Activated T-cell treated with anti-CD3 and anti-CD28 coated beads, Interleukin-2, amount 50 U/mL, for 24 hours (primary cell): ENCODE results near the gene CPNE5.
A peak's percentile ranks its signal among the peaks of the same experiment; 100 is the strongest.

ENCODE experiments used
- DNase-seq: peaks from one replicate; pipeline ENCODE4 v3.0.0-alpha.2; 2020
- H3K27ac Mint-ChIP-seq: 2 replicates; pipeline ENCODE4 v1.8.0; 2020; ENCODE audit warnings: mild to moderate bottlenecking, mixed read lengths
- H3K27me3 Mint-ChIP-seq: 2 replicates; pipeline ENCODE4 v1.8.0; 2020; ENCODE audit warnings: mixed read lengths
- H3K36me3 Mint-ChIP-seq: 2 replicates; pipeline ENCODE4 v1.8.0; 2020; ENCODE audit warnings: low read depth, mixed read lengths
- H3K4me1 Mint-ChIP-seq: 2 replicates; pipeline ENCODE4 v1.8.0; 2020; ENCODE audit warnings: low read depth, mixed read lengths
- H3K4me3 Mint-ChIP-seq: 2 replicates; pipeline ENCODE4 v1.8.0; 2020; ENCODE audit warnings: mild to moderate bottlenecking, moderate library complexity, mixed read lengths
- H3K9me3 Mint-ChIP-seq: 2 replicates; pipeline ENCODE4 v1.8.0; 2020; ENCODE audit warnings: mixed read lengths

CPNE5 gene

DNA sequence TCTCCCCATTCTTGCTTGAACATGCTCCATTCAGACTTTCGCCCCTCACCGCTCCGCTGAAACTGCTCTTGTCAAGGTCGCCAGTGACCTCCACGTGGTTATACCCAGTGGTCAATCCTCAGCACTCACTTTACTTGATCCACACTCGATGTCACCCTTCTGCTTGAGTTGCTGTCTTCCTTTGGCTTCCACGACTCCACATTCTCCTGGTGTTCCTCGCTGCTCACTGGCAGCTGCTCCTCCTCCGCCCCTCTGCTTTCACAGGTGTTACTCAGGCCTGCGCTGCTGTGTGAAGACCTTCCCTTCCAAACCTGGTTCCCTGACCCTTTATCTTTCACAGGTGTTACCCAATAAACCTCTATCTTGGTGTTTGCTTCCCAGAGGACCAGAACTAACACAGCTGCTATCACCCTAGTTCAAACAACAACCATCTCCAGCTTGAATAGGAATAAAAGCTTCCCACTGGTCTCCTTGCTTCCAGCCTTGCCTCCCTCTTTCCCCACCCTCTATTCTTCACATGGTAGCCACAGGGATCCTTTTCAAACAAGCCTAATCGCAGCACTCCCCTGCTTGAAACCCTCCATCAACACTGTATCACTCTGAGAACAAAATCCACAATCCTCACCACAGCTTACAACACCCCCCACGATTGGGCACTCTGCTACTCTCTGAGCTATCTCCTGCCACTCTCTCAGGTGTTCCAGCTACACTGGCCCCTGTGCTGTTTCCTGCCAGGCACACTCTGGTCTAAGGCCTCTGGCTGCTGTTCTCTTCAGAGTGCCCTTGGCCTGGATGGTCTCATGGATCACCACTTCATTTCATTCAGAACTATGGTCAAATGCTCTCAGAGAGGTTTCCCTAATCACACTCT lies 24.7 kb upstream of the CPNE5 start:
- Mint-ChIP-seq H3K36me3 (peaks cover 88% of the 10 kb centered on the region), H3K27ac (no peak overlapping the region), H3K27me3 (no peaks in the 10 kb centered on the region), H3K9me3 (no peaks in the 10 kb centered on the region), H3K4me1 (peaks cover 63% of the 10 kb centered on the region), H3K4me3 (no peak overlapping the region)
- DNase-seq, result no peak

DNA sequence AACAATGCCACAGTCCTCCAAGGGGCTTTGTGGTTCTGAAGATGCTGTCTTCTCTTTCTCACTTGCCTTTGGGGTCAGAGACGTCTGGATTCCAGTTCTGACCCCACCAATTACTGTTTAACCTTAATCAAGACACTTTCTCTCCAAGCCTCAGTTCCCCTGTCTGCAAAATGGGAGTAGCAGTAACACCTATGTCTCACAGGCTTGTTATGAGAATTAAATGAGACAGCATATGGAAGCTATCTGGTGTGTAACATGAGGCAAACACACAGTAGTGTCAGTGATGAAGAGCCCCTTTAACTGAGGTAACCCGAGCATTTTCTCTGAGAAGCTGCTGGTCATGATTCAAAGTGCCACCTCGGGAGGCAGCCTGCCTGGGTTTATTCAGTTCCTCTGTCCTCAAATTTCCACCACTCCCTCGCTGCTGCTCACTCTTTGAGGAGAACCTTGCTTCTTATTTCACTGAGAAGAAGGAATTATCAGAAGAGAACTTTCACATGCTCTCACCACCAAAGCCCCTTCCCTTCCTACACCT lies 23.7 kb upstream of the CPNE5 start:
- Mint-ChIP-seq H3K4me3 (no peak overlapping the region), H3K36me3 (peaks cover 88% of the 10 kb centered on the region), H3K27me3 (no peaks in the 10 kb centered on the region), H3K4me1 (peaks cover 59% of the 10 kb centered on the region), H3K9me3 (no peaks in the 10 kb centered on the region), H3K27ac (peak overlapping the region; percentile 54)
- no peak for DNase-seq

DNA sequence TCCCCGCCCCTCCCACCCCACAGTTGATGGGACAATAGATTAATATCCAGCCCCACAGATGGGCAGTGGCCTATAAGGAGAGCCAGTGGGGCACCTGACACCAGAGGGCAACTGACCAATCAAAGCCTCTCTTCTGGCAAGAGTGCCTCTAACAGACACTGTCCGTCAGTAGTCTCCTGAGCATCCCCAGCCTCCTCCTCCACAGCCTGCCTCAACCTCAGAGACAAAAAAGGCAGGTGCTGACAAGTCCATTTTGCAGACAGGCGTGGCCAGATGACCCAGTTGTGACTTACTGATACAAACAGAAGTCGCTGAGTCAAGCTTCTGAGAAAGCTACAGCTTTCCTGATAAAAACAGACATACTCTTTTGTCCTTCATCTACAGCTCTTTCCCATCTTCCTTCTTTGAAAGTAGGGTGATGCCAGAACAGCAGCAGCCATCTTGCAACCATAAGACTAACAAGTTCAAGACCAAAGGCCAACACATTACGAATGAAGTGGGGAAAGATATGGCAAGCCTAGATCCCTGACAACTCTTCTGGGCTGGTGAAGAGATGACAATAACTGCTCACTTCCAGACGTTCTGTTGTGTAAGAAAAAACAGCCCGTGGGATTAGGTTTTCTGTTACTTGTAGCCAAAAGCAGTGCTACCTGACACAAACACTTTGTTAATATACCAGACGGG lies 23.1 kb upstream of the CPNE5 start:
- H3K27me3 Mint-ChIP-seq, result no peaks in the 10 kb centered on the region
- H3K9me3 Mint-ChIP-seq, result no peaks in the 10 kb centered on the region
- H3K4me3 Mint-ChIP-seq, result no peak overlapping the region
- DNase-seq, result no peak
- peaks cover 53% of the 10 kb centered on the region for H3K4me1 Mint-ChIP-seq
- H3K27ac Mint-ChIP-seq, result peak overlapping the region; percentile 41
- peaks cover 85% of the 10 kb centered on the region for H3K36me3 Mint-ChIP-seq

DNA sequence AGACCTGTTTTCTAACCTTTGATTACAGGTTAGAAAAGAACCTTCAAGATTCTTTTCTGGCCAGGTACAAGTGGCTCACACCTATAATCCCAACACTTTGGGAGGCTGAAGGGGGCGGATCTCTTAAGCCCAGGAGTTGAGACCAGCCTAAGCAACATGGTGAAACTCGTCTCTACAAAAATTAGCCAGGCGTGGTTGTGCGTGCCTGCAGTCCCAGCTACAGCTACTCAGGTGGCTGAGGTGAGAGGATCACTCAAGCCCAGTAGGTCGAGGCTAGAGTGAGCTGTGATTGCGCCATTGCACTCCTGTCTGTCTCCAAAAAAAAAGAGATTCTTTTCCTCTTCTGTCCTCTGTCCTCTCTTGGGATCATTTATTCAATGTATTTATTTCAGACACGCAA lies 20.9 kb upstream of the CPNE5 start:
- H3K9me3 Mint-ChIP-seq, result no peaks in the 10 kb centered on the region
- no peak overlapping the region for H3K27ac Mint-ChIP-seq
- H3K36me3 Mint-ChIP-seq, result peaks cover 85% of the 10 kb centered on the region

DNA sequence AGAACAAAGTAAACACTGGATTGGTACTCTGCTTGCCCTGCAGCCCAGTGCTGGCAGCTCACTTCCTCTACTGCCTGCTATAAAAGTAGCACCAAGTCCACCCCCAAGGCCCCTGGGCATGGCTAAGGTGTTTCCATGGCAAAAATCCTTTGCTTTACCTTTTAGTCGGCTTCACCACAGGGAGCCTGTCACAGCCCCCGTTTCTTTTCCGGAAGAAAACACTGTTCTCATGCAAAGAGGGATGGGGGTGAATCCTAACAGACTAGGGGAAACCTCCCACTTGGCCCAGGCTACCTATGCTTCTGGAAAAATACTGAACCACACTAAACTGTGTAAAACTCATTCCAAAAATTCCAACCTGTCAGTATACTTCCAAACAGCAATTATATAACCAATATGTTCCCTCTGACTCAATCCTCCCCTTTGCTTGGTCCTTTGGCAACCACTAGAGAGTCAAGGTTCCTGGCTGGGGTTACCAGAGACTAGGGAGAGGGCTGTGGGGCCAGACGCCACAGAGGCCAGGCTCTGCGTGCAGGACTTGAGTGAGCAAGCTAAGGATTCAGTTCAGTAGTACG lies 19.2 kb upstream of the CPNE5 start:
- H3K4me3 Mint-ChIP-seq, result no peak overlapping the region
- H3K9me3 Mint-ChIP-seq, result no peaks in the 10 kb centered on the region
- no peak for DNase-seq
- H3K36me3 Mint-ChIP-seq, result peaks cover 85% of the 10 kb centered on the region
- no peaks in the 10 kb centered on the region for H3K27me3 Mint-ChIP-seq
- no peak overlapping the region for H3K27ac Mint-ChIP-seq
- peaks cover 18% of the 10 kb centered on the region for H3K4me1 Mint-ChIP-seq

More for the DNA sequence above, 20.9 kb upstream of the CPNE5 start:
- no peak for DNase-seq
- H3K4me3 Mint-ChIP-seq, result no peak overlapping the region
- H3K4me1 Mint-ChIP-seq, result peaks cover 31% of the 10 kb centered on the region
- H3K27me3 Mint-ChIP-seq, result no peaks in the 10 kb centered on the region

DNA sequence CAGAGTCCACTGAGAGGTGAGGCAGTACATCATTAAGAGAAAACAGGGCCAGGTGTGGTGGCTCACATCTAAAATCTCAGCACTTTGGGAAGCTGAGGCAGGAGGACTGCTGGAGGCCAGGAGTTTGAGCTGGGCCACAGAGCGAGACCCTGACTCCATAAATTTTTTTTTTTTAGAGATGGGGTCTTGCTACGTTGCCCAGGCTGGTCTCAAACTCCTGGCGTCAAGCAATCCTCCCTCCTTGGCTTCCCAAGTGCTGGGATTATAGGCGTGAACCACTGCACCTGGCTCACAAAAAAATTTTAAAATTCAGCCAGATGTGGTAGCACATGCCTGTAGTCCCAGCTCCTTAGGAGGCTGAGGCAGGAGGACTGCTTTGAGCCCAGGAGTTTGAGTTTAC lies 18.1 kb upstream of the CPNE5 start:
- no peaks in the 10 kb centered on the region for H3K9me3 Mint-ChIP-seq
- peaks cover 85% of the 10 kb centered on the region for H3K36me3 Mint-ChIP-seq
- H3K4me3 Mint-ChIP-seq, result no peak overlapping the region
- H3K27ac Mint-ChIP-seq, result no peak overlapping the region
- DNase-seq, result no peak
- H3K27me3 Mint-ChIP-seq, result no peaks in the 10 kb centered on the region
- peaks cover 8% of the 10 kb centered on the region for H3K4me1 Mint-ChIP-seq

DNA sequence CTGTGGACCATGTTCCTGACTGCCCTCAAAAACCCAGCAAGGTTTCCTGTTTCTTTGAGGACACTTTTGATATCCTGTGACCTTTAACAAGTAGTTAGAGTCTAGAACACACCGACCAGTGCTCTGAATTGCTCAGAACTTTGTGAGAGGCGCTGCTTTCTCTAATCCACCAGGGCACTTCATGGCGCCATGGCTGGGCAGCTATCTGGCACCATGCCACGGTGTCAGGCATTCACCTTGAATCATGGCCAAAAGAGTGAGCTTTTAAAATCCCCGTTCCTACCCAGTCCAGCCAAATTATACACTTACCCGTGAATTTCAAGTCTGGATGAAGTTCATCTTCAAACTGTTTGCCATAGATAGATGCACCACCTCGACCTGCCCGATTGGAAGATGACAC lies 17.0 kb upstream of the CPNE5 start:
- Mint-ChIP-seq H3K9me3 (no peaks in the 10 kb centered on the region), H3K4me1 (peaks cover 6% of the 10 kb centered on the region), H3K27ac (no peak overlapping the region), H3K27me3 (no peaks in the 10 kb centered on the region), H3K4me3 (no peak overlapping the region), H3K36me3 (peaks cover 88% of the 10 kb centered on the region)
- no peak for DNase-seq

DNA sequence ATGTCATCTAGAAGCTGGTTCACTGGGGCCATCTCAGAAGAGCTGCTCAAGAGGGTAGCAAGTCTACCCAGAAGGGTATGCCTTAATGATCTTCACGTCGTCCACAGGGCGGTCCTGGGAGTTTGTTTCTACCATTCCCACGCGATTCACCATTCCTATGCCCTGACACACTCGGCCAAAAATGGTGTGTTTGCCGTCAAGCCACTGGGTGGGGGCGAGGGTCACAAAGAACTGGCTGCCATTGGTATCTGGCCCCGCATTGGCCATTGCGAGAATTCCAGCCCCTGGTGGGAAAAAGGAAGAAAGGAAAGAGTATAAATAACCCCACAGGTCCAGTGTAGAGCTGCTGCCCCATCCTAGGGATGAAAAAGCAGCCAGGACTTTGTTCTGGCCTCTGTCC lies 16.5 kb upstream of the CPNE5 start:
- no peak for DNase-seq
- Mint-ChIP-seq H3K4me3 (no peak overlapping the region), H3K9me3 (no peaks in the 10 kb centered on the region), H3K27ac (no peak overlapping the region), H3K27me3 (no peaks in the 10 kb centered on the region), H3K4me1 (peaks cover 4% of the 10 kb centered on the region), H3K36me3 (peaks cover 88% of the 10 kb centered on the region)

DNA sequence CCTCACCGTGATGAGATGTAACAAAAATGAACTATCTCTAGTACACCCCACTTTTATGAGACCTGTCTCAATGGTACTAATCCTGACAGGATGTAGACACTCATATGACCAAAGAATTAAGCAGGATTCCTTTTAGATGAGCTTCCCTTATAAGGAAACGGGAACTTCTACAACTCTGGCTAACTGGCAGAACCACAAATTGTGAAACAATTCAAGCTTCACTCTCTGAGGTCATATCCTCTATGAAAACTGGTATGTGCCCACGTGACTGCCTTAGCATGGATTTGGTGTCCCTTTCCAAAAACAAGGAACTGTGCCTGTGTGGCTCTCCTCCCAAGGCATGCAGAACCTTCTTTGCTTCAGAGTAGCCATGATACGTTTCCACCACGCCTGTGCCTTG lies 14.1 kb upstream of the CPNE5 start:
- Mint-ChIP-seq H3K27me3 (no peaks in the 10 kb centered on the region), H3K4me1 (peaks cover 5% of the 10 kb centered on the region), H3K4me3 (no peak overlapping the region), H3K27ac (peak overlapping the region; percentile 17), H3K9me3 (no peaks in the 10 kb centered on the region), H3K36me3 (peaks cover 85% of the 10 kb centered on the region)
- DNase-seq, result no peak

DNA sequence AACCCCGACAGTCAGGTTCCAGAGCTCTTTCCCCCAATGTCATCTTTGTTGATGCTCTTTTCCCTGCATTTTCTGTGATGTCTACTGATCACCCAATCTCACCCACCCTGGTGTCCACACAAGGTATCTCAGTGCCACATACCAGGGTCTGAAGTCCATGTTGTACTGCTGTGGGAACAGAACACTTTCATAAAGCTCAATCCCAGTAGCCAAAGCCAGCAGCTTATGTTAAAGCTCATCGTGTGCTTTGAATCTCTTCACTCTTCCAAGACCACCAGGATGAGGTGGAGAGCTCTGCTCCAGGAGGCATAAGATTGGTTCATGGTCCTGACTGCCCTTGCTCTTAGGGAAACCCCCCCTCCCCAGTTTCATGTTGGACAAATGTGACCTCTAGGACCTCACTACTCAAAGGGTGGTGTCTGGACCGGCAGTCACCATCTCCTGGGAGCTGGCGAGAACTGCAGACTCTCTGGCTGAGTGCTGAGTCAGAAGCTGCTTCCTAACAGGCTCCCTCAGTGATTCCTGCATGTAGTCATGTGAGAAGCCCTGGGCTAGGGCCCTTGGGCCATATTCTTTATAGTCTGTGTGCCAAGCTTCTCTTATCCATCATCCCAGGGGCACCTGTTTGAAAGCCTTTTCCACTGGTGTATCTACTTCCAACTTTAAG lies 13.4 kb upstream of the CPNE5 start:
- Mint-ChIP-seq H3K9me3 (no peaks in the 10 kb centered on the region), H3K36me3 (peaks cover 81% of the 10 kb centered on the region), H3K27me3 (no peaks in the 10 kb centered on the region), H3K4me3 (no peak overlapping the region), H3K4me1 (peaks cover 5% of the 10 kb centered on the region), H3K27ac (no peak overlapping the region)
- DNase-seq, result no peak

DNA sequence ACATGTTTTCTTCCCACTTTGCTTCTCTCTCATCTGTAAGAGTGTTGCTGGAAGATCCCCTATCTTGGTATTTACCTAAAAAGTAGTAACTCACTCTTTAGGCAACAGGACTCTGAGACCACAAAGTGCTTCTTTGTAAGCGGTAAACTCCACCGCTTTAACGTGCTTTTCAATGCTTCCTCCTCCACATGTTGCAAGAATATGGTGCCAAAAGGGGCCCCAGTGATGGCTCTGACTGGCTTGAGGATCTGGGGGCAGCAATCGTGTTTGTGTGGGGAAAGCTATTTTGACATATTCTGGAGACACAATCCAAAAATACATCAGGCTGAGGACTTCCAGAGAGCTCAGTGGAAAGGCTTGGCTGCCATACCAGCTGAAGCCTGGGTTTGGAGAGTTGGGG lies 12.4 kb upstream of the CPNE5 start:
- H3K27ac Mint-ChIP-seq, result no peak overlapping the region
- peaks cover 73% of the 10 kb centered on the region for H3K36me3 Mint-ChIP-seq
- no peak for DNase-seq
- H3K9me3 Mint-ChIP-seq, result no peaks in the 10 kb centered on the region
- peaks cover 5% of the 10 kb centered on the region for H3K4me1 Mint-ChIP-seq
- no peaks in the 10 kb centered on the region for H3K27me3 Mint-ChIP-seq
- H3K4me3 Mint-ChIP-seq, result no peak overlapping the region

DNA sequence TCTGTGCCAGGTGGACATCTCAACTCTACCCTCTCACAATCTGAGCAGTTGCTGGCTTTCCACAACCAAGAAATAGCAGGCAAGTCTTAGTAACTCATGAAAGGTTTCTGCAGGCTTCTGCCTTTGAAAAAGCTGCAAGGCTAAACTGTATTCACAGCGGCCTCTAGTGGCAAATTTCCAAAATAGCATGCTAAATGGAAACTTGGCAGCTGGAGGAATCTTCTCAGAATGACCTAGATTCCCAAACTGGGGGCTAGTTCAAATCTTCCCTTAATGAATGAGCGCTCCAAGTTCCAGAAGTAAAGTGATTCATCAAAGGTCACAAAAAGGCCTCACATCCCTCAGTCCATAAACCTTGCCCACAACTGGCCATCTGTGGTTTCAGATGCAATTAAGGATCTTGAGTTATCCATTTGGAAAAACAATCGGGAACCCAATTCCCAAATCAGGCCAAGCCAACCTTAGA lies 11.9 kb upstream of the CPNE5 start:
- H3K4me3 Mint-ChIP-seq, result no peak overlapping the region
- H3K4me1 Mint-ChIP-seq, result peaks cover 5% of the 10 kb centered on the region
- H3K27me3 Mint-ChIP-seq, result no peaks in the 10 kb centered on the region
- H3K27ac Mint-ChIP-seq, result no peak overlapping the region
- no peak for DNase-seq
- H3K9me3 Mint-ChIP-seq, result no peaks in the 10 kb centered on the region
- peaks cover 68% of the 10 kb centered on the region for H3K36me3 Mint-ChIP-seq

DNA sequence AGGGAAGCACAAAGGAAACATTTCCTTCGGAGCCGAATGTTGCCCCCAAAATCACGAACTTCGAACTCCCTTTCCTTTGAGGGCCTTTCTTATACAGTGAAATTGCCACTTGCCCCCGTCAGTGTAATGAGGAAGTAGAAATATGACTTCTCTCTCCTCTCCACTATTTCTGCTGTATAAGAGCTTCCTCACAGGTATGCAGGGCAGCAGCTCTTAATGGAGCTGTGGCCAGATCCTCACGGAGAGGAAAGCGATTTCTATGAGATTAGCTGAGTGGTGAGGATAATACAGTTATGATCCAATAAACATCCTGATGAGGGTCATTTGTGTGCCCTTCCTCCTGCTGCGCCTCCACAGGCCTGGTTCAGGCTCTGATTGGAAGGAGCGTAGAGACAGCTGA lies 10.8 kb upstream of the CPNE5 start:
- peaks cover 57% of the 10 kb centered on the region for H3K36me3 Mint-ChIP-seq
- H3K27me3 Mint-ChIP-seq, result no peaks in the 10 kb centered on the region
- H3K4me1 Mint-ChIP-seq, result peaks cover 5% of the 10 kb centered on the region
- H3K9me3 Mint-ChIP-seq, result no peaks in the 10 kb centered on the region
- no peak overlapping the region for H3K27ac Mint-ChIP-seq
- H3K4me3 Mint-ChIP-seq, result no peak overlapping the region
- no peak for DNase-seq

DNA sequence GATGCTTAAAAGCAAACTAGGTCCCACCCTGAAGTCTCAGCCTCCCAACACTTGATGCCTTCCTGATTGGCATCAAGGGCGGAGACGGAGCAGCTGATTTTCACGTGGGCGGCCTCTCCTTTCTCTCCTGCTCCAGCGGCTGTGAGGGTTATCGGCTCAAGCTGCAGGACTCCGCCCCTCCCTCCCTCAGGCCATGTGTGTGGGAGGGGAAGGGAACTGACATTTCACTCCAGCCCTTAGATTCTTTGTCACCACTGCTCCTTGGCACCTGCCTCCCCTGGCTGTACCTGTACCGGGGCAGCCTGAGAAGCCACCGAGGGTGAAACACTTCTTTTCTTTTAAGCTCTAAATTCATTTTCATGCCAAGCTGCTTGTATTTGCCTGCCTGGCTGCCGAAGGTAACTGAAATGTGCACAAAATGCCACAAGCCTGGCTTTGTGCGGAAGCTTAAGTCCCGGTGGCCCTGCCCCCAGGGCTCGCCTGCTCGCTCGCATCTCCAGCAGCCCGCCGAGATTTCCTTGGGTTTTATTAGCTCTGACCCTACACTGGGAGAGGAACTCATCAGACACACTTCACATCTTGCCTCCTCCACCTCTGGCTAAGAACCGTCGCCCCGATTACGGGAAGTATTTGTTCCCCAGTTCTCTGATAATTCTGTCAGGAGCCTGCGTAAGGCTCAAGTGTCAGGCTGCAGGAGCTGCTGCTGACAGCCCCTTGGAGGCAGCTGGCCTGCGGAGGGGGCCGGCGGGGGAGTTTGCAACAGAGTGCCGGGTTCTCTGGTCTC lies 9.6 kb upstream of the CPNE5 start:
- Mint-ChIP-seq H3K27ac (no peak overlapping the region), H3K4me1 (peaks cover 5% of the 10 kb centered on the region), H3K27me3 (no peaks in the 10 kb centered on the region), H3K9me3 (no peaks in the 10 kb centered on the region), H3K36me3 (peaks cover 45% of the 10 kb centered on the region), H3K4me3 (no peak overlapping the region)
- no peak for DNase-seq
